GM23338 (cell line): ENCODE measurements around the gene FBXW7.

Experiments used
- CREB1 ChIP-seq: fragments of 250-450 bp; sonication (Bioruptor Pico); IDR thresholded peaks from 2 replicates; pipeline ENCODE4 v1.5.0; 2020; ENCODE audit warnings: low read depth, mild to moderate bottlenecking, moderate library complexity
- CTCF ChIP-seq, 2 experiments: fragments of 200-600 bp in 1 of 2; sonication (generic) in 1 of 2; conservative IDR thresholded peaks; 2 replicates each; pipeline versions ENCODE4 v1.5.1 to v1.6.1; 2016 to 2017; ENCODE audit warnings: antibody characterized with exemption in 2 of 2, low read depth in 2 of 2, mild to moderate bottlenecking in 2 of 2, moderate library complexity in 1 of 2
- EZH2 ChIP-seq: fragments of 200-600 bp; sonication (generic); IDR thresholded peaks from one replicate; pipeline ENCODE4 v1.8.0; 2017; ENCODE audit warnings: antibody characterized with exemption, mild to moderate bottlenecking, low read depth; ENCODE audit not compliant: unreplicated experiment
- EZH2phosphoT487 ChIP-seq: fragments of 200-600 bp; sonication (generic); IDR thresholded peaks from one replicate; pipeline ENCODE4 v1.8.1; 2018; ENCODE audit warnings: antibody characterized with exemption; ENCODE audit not compliant: unreplicated experiment
- JUNB ChIP-seq: IDR thresholded peaks from one replicate; pipeline ENCODE4 v1.6.1; 2016; ENCODE audit warnings: antibody characterized with exemption; ENCODE audit not compliant: unreplicated experiment
- NANOG ChIP-seq: IDR thresholded peaks from 2 replicates; pipeline ENCODE4 v1.6.1; 2016; ENCODE audit warnings: antibody characterized with exemption, borderline replicate concordance
- POLR2AphosphoS5 ChIP-seq: IDR thresholded peaks from 2 replicates; pipeline ENCODE4 v1.6.1; 2016; ENCODE audit warnings: antibody characterized with exemption, low read depth
- REST ChIP-seq: IDR thresholded peaks from one replicate; pipeline ENCODE4 v1.6.1; 2018; ENCODE audit warnings: antibody characterized with exemption; ENCODE audit not compliant: unreplicated experiment
- ZNF331 ChIP-seq: fragments of 250-450 bp; sonication (Bioruptor Pico); IDR thresholded peaks from 2 replicates; pipeline ENCODE4 v1.5.0; 2020; ENCODE audit warnings: low read depth, mild to moderate bottlenecking, moderate library complexity

- TF ChIP-seq CTCF (conservative IDR thresholded peaks at IDR 0.05; ENCODE audit: low read depth in 2 of 2) (no peak), REST (no peak), EZH2 (no peak), POLR2AphosphoS5 (no peak), CREB1 (CRISPR knock-in tag) (no peak), JUNB (no peak), EZH2phosphoT487 (no peak), NANOG (no peak), ZNF331 (CRISPR knock-in tag) (no peak)
These were observed 234.5 kb downstream of the FBXW7 start for GRCh38 chr4:152301381-152301780.
